ENCODE measurements around the gene BLNK. TPM values are rescaled to one million over a fixed set of nuclear protein-coding genes. Genes with fewer than 3 reads are reported as not detected.

BLNK gene
- total and polyA plus RNA-seq, 4 donors, result 4.1 to 18.7 (median 6.4) TPM

DNA sequence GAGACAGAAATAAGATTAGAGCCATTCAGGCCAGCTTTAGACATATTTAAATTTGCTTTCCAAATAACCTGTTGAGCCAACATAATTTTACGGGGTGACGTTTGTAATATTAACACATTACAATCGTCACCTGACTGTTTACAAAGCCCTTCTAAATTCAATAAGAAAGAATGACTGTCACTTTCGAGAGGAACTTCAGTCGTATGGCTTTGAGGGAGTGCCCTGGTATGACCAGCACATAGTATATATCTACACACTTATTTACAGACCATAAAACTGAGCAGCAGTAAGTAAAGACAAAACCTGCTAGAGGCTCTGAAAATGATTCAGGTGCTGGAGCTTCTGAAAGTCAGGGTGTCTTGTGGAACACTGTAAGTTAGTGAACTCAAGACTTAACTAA lies 62.4 kb downstream of the BLNK start:
- 68 to 79% methylated on average over 5 of the region's 5 CpGs for WGBS, 2 donors
- Histone ChIP-seq H3K4me3 (no peak overlapping the region), H3K27ac (ENCODE audit: low read depth in 1 of 2, low read length in 1 of 2) (no peak overlapping the region), H3K9me3 (ENCODE audit: control insufficient read depth in 4 of 4, insufficient read depth in 3 of 4, low read length in 3 of 4) (no peaks in the 10 kb centered on the region), H3K9ac (ENCODE audit: insufficient read depth in 1 of 2, low read length in 2 of 2) (no peak overlapping the region), H3K4me1 (ENCODE audit: control insufficient read depth in 5 of 5, insufficient read depth in 5 of 5, low read length in 5 of 5) (no peaks in the 10 kb centered on the region), H3K36me3 (ENCODE audit: control insufficient read depth in 4 of 4, insufficient read depth in 4 of 4, low read length in 4 of 4) (no peaks in the 10 kb centered on the region), H3K27me3 (ENCODE audit: control insufficient read depth in 3 of 3, insufficient read depth in 3 of 3, low read length in 2 of 3) (no peaks in the 10 kb centered on the region)
- DNase-seq, result no peak
- no peak for TF ChIP-seq CTCF (IDR thresholded peaks at IDR 0.05; ENCODE audit: control extremely low read depth, extremely low read depth)
- ATAC-seq (ENCODE audit: insufficient read depth, low FRiP score), result no peak

DNA sequence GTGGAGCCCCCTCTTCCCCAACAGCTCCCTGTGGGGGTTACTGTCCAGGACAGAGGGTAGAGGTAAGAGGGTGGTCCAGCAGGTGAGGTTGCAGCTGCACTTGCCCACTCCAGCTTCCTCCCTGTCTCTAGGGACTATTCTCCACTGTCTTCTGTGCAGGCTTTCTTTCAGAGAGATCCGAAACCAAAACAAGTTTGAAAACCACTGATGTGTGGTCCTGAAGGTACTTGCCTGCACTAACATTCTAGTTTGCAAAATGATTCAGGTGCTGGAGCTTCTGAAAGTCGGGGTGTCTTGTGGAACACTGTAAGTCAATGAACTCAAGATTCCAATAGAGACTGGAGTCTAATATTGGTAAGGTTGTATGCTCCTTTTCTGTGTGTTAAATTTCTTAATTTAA lies 63.1 kb downstream of the BLNK start:
- H3K4me3 ChIP-seq, result no peak overlapping the region
- H3K27ac ChIP-seq (ENCODE audit: low read depth in 1 of 2, low read length in 1 of 2), result no peak overlapping the region
- no peaks in the 10 kb centered on the region for H3K36me3 ChIP-seq (ENCODE audit: control insufficient read depth in 4 of 4, insufficient read depth in 4 of 4, low read length in 4 of 4)
- no peak overlapping the region for H3K9ac ChIP-seq (ENCODE audit: insufficient read depth in 1 of 2, low read length in 2 of 2)
- no peaks in the 10 kb centered on the region for H3K27me3 ChIP-seq (ENCODE audit: control insufficient read depth in 3 of 3, insufficient read depth in 3 of 3, low read length in 2 of 3)
- DNase-seq, result no peak
- TF ChIP-seq CTCF (IDR thresholded peaks at IDR 0.05; ENCODE audit: control extremely low read depth, extremely low read depth), result no peak
- ATAC-seq (ENCODE audit: insufficient read depth, low FRiP score), result no peak
- 88 to 93% methylated on average over 2 of the region's 2 CpGs for WGBS, 2 donors
- H3K9me3 ChIP-seq (ENCODE audit: control insufficient read depth in 4 of 4, insufficient read depth in 3 of 4, low read length in 3 of 4), result no peaks in the 10 kb centered on the region
- H3K4me1 ChIP-seq (ENCODE audit: control insufficient read depth in 5 of 5, insufficient read depth in 5 of 5, low read length in 5 of 5), result no peaks in the 10 kb centered on the region

GRCh38 chr10:96205580-96205979 lies 65.8 kb downstream of the BLNK start:
- WGBS, 2 donors, result 97% methylated on average over 1 of the region's 1 CpG
- H3K36me3 ChIP-seq (ENCODE audit: control insufficient read depth in 4 of 4, insufficient read depth in 4 of 4, low read length in 4 of 4), result no peaks in the 10 kb centered on the region

More at GRCh38 chr10:96205580-96205979, 65.8 kb downstream of the BLNK start:
- Histone ChIP-seq H3K27me3 (ENCODE audit: control insufficient read depth in 3 of 3, insufficient read depth in 3 of 3, low read length in 2 of 3) (no peaks in the 10 kb centered on the region), H3K27ac (ENCODE audit: low read depth in 1 of 2, low read length in 1 of 2) (no peak overlapping the region), H3K4me1 (ENCODE audit: control insufficient read depth in 5 of 5, insufficient read depth in 5 of 5, low read length in 5 of 5) (no peaks in the 10 kb centered on the region), H3K4me3 (no peak overlapping the region), H3K9me3 (ENCODE audit: control insufficient read depth in 4 of 4, insufficient read depth in 3 of 4, low read length in 3 of 4) (no peaks in the 10 kb centered on the region), H3K9ac (ENCODE audit: insufficient read depth in 1 of 2, low read length in 2 of 2) (no peak overlapping the region)
- ATAC-seq (ENCODE audit: insufficient read depth, low FRiP score) (no peak), DNase-seq (no peak)
- no peak for TF ChIP-seq CTCF (IDR thresholded peaks at IDR 0.05; ENCODE audit: control extremely low read depth, extremely low read depth)

Data from lung (tissue), 12 donors.